Measurements from ENCODE around the gene P2RY2. TPM values are rescaled to one million over a fixed set of nuclear protein-coding genes. Genes with fewer than 3 reads are reported as not detected.

Gene P2RY2
- total RNA-seq, 1 experiment from 2014 or later = 2.9 TPM

DNA sequence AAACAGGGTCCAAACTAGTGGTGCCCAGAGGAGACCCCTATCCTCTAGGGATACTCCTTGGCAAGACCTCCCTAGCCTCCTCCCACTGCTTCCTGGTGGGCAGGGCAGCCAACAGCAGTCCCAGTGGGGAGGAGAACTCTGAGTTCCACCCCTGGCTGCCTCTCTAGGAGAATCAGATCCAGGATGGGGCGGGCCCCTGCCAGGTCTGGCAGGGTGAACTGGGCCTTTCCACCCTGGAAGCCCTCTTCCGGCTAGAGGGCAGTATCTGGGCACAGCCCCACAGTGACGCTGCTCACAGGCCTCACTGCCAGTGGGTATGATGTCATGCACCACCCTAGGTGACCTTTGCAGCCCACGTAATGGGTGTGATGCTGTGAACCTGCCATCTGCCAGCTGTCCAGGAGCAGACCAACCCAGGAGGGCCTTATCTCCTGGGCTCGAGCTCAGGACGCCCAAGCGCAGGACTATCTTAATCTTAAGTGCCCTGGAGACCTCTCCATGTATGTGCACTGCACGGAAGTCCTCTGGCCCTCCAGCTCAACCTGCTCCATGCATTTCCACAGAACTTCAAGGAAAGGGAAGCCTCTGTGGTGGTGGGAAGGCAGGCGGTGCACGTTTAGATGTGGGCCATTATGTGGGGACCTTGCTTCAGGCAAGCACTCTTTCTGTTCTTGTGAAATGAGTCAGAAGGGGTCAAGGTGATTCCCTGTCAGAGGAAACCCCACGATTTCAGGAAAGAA is 44.2 kb upstream of the P2RY2 start:
- Histone ChIP-seq H3K4me1 (ENCODE audit: control insufficient read depth in 1 of 2, insufficient read depth in 2 of 2, low read length in 2 of 2) (peaks cover 0 to 11% of the 10 kb centered on the region in 2 experiments; a peak in 1 of 4 replicates), H3K9ac (ENCODE audit: low read length) (no peak overlapping the region), H4K20me1 (ENCODE audit: insufficient read depth) (no peaks in the 10 kb centered on the region), H3K27ac (ENCODE audit: low read depth, low read length) (no peak overlapping the region), H3K4me2 (ENCODE audit: low read length) (no peak overlapping the region), H3K27me3 (ENCODE audit: insufficient read depth, low read length) (no peaks in the 10 kb centered on the region), H3K9me3 (ENCODE audit: control insufficient read depth in 1 of 2, insufficient read depth in 1 of 2, low read depth in 1 of 2, low read length in 2 of 2) (no peaks in the 10 kb centered on the region), H3K79me2 (ENCODE audit: insufficient read depth, low read length) (no peaks in the 10 kb centered on the region), H2AFZ (ENCODE audit: low read depth, low read length, poor library complexity, severe bottlenecking) (no peak overlapping the region), H3K4me3 (replicated peaks in 1 of 2; ENCODE audit: low read depth in 1 of 2, low read length in 2 of 2) (no peak overlapping the region), H3K9me2 (ENCODE audit: insufficient read depth) (no peaks in the 10 kb centered on the region), H3K36me3 (ENCODE audit: control insufficient read depth in 1 of 2, insufficient read depth in 2 of 2, low read length in 2 of 2) (no peaks in the 10 kb centered on the region)
- no TSS peak for BruUV-seq (replicated peaks)
- ChIA-PET CTCF (no interaction called here), RAD21 (ENCODE audit: low non-redundant PET in 1 of 2, low total read pairs in 2 of 2, uncharacterized antibody in 2 of 2, unreplicated experiment in 2 of 2) (no interaction called here), POLR2A (no interaction called here)
- intact Hi-C loops (cut with micrococcal nuclease) = no loop called here
- DNase-seq (ENCODE audit: low read depth, low spot score) = no peak
- ATAC-seq = no peak
- TF ChIP-seq ZFX (IDR thresholded peaks at IDR 0.05) (no peak), FOSL1 (IDR thresholded peaks at IDR 0.05; ENCODE audit: low read depth) (no peak), POLR2AphosphoS5 (IDR thresholded peaks at IDR 0.05; ENCODE audit: low read depth, low read length) (no peak), YY1 (IDR thresholded peaks at IDR 0.05; ENCODE audit: extremely low read depth, insufficient replicate concordance, low read depth, low read length) (no peak), CBX3 (IDR thresholded peaks at IDR 0.05; ENCODE audit: low read depth) (no peak), REST (IDR thresholded peaks at IDR 0.05; ENCODE audit: low read depth) (no peak), SP1 (IDR thresholded peaks at IDR 0.05; ENCODE audit: low read depth) (no peak), ZNF274 (IDR thresholded peaks at IDR 0.05; ENCODE audit: low read depth, low read length) (no peak), EGR1 (IDR thresholded peaks at IDR 0.05; ENCODE audit: low read depth) (no peak), MAX (IDR thresholded peaks at IDR 0.05) (no peak), SRF (IDR thresholded peaks at IDR 0.05; ENCODE audit: low read depth) (no peak), CEBPB (IDR thresholded peaks at IDR 0.05; ENCODE audit: low read depth) (no peak), TCF7L2 (IDR thresholded peaks at IDR 0.05; ENCODE audit: borderline replicate concordance, extremely low read depth, insufficient read depth, insufficient read length) (no peak), EZH2 (IDR thresholded peaks at IDR 0.05) (no peak)
- TF ChIP-seq, protein P1, sequence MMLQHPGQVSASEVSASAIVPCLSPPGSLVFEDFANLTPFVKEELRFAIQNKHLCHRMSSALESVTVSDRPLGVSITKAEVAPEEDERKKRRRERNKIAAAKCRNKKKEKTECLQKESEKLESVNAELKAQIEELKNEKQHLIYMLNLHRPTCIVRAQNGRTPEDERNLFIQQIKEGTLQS (IDR thresholded peaks at IDR 0.05) = no peak

Measured in HCT116 (cell line).